D721Med (cell line): Measurements from ENCODE around the gene SEPTIN10.
"Not testable (repeated sequence)": the region's sequence is repeated elsewhere in the genome, so short reads cannot be mapped to it uniquely, and the experiment has no call there.

Experiments used
- DNase-seq: peaks from one replicate; pipeline ENCODE4 v3.0.0; 2011; ENCODE audit warnings: low spot score; ENCODE audit not compliant: insufficient read length
- FAIRE-seq: peaks from 2 replicates; lab custom pipeline; 2011; peaks lifted over from hg19 to GRCh38; lab: Jason Lieb, UNC
- TF ChIP-seq, protein P1 (sequence below): IDR thresholded peaks from 2 replicates; pipeline ENCODE4 v1.5.1; 2012; ENCODE audit warnings: mild to moderate bottlenecking, control low read depth; ENCODE audit not compliant: insufficient read depth; ENCODE audit errors: missing control alignments

The SEPTIN10 gene

GRCh38 chr2:109595644-109596043 is 18.1 kb downstream of the SEPTIN10 start:
- FAIRE-seq: no peak
- TF ChIP-seq, protein P1, sequence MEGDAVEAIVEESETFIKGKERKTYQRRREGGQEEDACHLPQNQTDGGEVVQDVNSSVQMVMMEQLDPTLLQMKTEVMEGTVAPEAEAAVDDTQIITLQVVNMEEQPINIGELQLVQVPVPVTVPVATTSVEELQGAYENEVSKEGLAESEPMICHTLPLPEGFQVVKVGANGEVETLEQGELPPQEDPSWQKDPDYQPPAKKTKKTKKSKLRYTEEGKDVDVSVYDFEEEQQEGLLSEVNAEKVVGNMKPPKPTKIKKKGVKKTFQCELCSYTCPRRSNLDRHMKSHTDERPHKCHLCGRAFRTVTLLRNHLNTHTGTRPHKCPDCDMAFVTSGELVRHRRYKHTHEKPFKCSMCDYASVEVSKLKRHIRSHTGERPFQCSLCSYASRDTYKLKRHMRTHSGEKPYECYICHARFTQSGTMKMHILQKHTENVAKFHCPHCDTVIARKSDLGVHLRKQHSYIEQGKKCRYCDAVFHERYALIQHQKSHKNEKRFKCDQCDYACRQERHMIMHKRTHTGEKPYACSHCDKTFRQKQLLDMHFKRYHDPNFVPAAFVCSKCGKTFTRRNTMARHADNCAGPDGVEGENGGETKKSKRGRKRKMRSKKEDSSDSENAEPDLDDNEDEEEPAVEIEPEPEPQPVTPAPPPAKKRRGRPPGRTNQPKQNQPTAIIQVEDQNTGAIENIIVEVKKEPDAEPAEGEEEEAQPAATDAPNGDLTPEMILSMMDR: no peak
- DNase-seq: no peak

GRCh38 chr2:109594246-109594885 is 19.4 kb downstream of the SEPTIN10 start:
- no peak for DNase-seq
- no peak for FAIRE-seq
- TF ChIP-seq, protein P1: no peak

GRCh38 chr2:109592905-109593304 is 20.9 kb downstream of the SEPTIN10 start:
- no peak for FAIRE-seq
- DNase-seq: no peak
- TF ChIP-seq, protein P1: no peak

DNA sequence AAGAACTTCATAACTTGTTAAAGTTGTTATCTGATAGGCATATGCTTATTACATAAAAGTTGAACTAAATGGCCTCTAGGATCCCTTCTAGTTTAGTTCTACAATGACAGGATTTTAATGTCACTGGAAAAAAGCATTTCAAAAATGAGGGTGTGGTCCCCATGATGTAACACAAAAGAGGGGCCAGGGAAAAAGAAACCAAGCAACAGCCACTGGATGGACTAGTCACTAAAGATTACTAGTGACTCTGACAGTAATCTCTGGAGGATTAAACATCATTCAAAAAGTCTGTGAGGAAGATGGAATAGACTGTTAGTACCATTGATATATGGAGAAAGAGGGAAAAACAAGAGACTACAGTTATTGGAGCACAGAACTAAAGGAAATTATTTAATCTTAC is 22.6 kb downstream of the SEPTIN10 start:
- no peak for DNase-seq
- FAIRE-seq: no peak
- TF ChIP-seq, protein P1: no peak

GRCh38 chr2:109586687-109587086 is 27.1 kb downstream of the SEPTIN10 start:
- TF ChIP-seq, protein P1: no peak
- DNase-seq (no peak), FAIRE-seq (no peak)

DNA sequence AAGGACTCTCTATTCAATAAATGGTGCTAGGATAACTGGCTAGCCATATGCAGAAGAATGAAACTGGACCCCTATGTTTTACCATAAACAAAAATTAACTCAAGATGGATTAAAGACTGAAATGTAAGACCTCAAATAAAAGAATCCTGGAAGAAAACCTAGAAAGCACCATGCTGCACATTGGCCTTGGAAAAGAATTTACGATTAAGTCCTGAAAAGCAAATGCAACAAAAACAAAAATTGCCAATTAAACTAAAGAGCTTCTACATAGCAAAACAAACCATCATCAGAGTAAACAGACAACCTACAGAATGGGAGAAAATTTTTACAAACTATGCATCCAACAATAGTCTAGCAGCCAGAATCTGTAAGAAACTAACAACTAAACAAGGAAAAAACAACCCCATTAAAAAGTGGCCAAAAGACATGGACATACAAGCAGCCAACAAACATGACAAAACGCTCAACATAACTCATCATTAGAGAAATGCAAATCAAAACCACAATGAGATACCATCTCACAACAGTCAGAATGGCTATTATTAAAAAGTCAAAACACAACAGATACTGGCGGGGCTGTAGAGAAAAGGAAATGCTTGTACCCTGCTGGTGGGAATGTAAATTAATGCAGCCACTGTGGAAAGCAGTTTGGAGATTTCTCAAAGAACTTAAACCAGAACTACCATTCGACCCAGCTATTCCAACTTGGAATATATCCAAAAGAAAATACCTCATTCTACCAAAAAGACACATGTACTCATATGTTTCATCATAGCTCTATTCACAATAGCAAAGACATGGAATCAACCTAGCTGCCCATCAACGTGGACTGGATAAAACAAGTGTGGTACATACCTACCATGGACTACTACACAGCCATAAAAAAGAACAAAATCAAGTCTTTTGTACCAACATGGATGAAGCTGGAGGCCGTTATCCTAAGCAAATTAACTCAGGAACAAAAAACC is 30.6 kb downstream of the SEPTIN10 start:
- FAIRE-seq: no peak
- DNase-seq: no peak
- TF ChIP-seq, protein P1: no peak

- DNase-seq, FAIRE-seq: not testable (repeated sequence)
Measured at GRCh38 chr2:109577630-109578029, 36.1 kb downstream of the SEPTIN10 start.
